ENCODE data around the gene SYT2. TPM values are rescaled to one million over a fixed set of nuclear protein-coding genes. Genes with fewer than 3 reads are reported as not detected.
A peak's percentile ranks its signal among the peaks of the same experiment; 100 is the strongest.

The SYT2 gene
- total RNA-seq, 1 experiment from 2014 or later: not detected

- no peak overlapping the region for H3K4me2 ChIP-seq (ENCODE audit: low read length)
- no TSS peak for BruUV-seq (replicated peaks)
- no peaks in the 10 kb centered on the region for H3K9me3 ChIP-seq (ENCODE audit: low read length)
- peaks cover 64% of the 10 kb centered on the region for H3K36me3 ChIP-seq (ENCODE audit: low read depth, low read length)
- DNase-seq (no peak), ATAC-seq (no peak)
- TF ChIP-seq EZH2 (IDR thresholded peaks at IDR 0.05; ENCODE audit: low read length, unreplicated experiment) (no peak), EZH2phosphoT487 (IDR thresholded peaks at IDR 0.05; ENCODE audit: borderline replicate concordance, low read length) (no peak), CTCF (conservative IDR thresholded peaks at IDR 0.05; ENCODE audit: low read depth, low read length) (no peak)
- no peaks in the 10 kb centered on the region for H3K4me1 ChIP-seq (ENCODE audit: insufficient read depth, low read length)
- H3K27ac ChIP-seq (ENCODE audit: low read length): no peak overlapping the region
- intact Hi-C loops (cut with micrococcal nuclease): loop anchor here (5.0 kb wide), 2 partner anchors 98 to 243 kb away; no protein-coding TSS in a partner anchor
- ChIA-PET CTCF (no interaction called here), POLR2A (ENCODE audit: unreplicated experiment) (no interaction called here)
- no peaks in the 10 kb centered on the region for H3F3A ChIP-seq (ENCODE audit: low read length, unreplicated experiment)
- H2AFZ ChIP-seq (ENCODE audit: low read length): no peak overlapping the region
- H3K27me3 ChIP-seq (ENCODE audit: low read length): no peaks in the 10 kb centered on the region
- H3K9ac ChIP-seq (ENCODE audit: low read length): no peak overlapping the region
- H4K20me1 ChIP-seq (ENCODE audit: low read length): no peaks in the 10 kb centered on the region
- H3K79me2 ChIP-seq (ENCODE audit: low read length): no peaks in the 10 kb centered on the region
- no peak overlapping the region for H3K4me3 ChIP-seq (ENCODE audit: low read length)
- no peaks in the 10 kb centered on the region for H3K9me2 ChIP-seq (replicated peaks; ENCODE audit: low read length)
Measured at GRCh38 chr1:202754293-202754692, 44.0 kb upstream of the SYT2 start.

GRCh38 chr1:202752774-202753173 is 42.5 kb upstream of the SYT2 start:
- no peaks in the 10 kb centered on the region for H4K20me1 ChIP-seq (ENCODE audit: low read length)
- H3K9ac ChIP-seq (ENCODE audit: low read length): no peak overlapping the region
- no peak for DNase-seq
- no peak overlapping the region for H3K27ac ChIP-seq (ENCODE audit: low read length)
- intact Hi-C loops (cut with micrococcal nuclease): loop anchor here (5.0 kb wide), 2 partner anchors 100 to 245 kb away; no protein-coding TSS in a partner anchor
- no peaks in the 10 kb centered on the region for H3K4me1 ChIP-seq (ENCODE audit: insufficient read depth, low read length)
- no peaks in the 10 kb centered on the region for H3K9me3 ChIP-seq (ENCODE audit: low read length)
- POLR2A ChIA-PET (ENCODE audit: unreplicated experiment): no interaction called here
- H3K4me3 ChIP-seq (ENCODE audit: low read length): no peak overlapping the region
- no peak overlapping the region for H2AFZ ChIP-seq (ENCODE audit: low read length)
- TF ChIP-seq CTCF (conservative IDR thresholded peaks at IDR 0.05; ENCODE audit: low read depth, low read length): no peak
- TF ChIP-seq EZH2 (IDR thresholded peaks at IDR 0.05; ENCODE audit: low read length, unreplicated experiment): no peak
- TF ChIP-seq EZH2phosphoT487 (IDR thresholded peaks at IDR 0.05; ENCODE audit: borderline replicate concordance, low read length): no peak
- no peak overlapping the region for H3K4me2 ChIP-seq (ENCODE audit: low read length)
- ATAC-seq: no peak
- no TSS peak for BruUV-seq (replicated peaks)
- peaks cover 59% of the 10 kb centered on the region for H3K36me3 ChIP-seq (ENCODE audit: low read depth, low read length)
- no peaks in the 10 kb centered on the region for H3F3A ChIP-seq (ENCODE audit: low read length, unreplicated experiment)
- CTCF ChIA-PET: no interaction called here
- no peaks in the 10 kb centered on the region for H3K79me2 ChIP-seq (ENCODE audit: low read length)
- H3K9me2 ChIP-seq (replicated peaks; ENCODE audit: low read length): no peaks in the 10 kb centered on the region
- no peaks in the 10 kb centered on the region for H3K27me3 ChIP-seq (ENCODE audit: low read length)

GRCh38 chr1:202750761-202751160 is 40.5 kb upstream of the SYT2 start:
- DNase-seq: peak; percentile 11
- Histone ChIP-seq H3K27me3 (ENCODE audit: low read length) (no peaks in the 10 kb centered on the region), H2AFZ (ENCODE audit: low read length) (no peak overlapping the region), H3K27ac (ENCODE audit: low read length) (no peak overlapping the region), H4K20me1 (ENCODE audit: low read length) (no peaks in the 10 kb centered on the region), H3K79me2 (ENCODE audit: low read length) (no peaks in the 10 kb centered on the region), H3K36me3 (ENCODE audit: low read depth, low read length) (peaks cover 43% of the 10 kb centered on the region), H3K4me3 (ENCODE audit: low read length) (no peak overlapping the region), H3F3A (ENCODE audit: low read length, unreplicated experiment) (no peaks in the 10 kb centered on the region), H3K9me2 (replicated peaks; ENCODE audit: low read length) (no peaks in the 10 kb centered on the region), H3K9me3 (ENCODE audit: low read length) (no peaks in the 10 kb centered on the region), H3K9ac (ENCODE audit: low read length) (no peak overlapping the region), H3K4me1 (ENCODE audit: insufficient read depth, low read length) (no peaks in the 10 kb centered on the region), H3K4me2 (ENCODE audit: low read length) (no peak overlapping the region)
- CTCF ChIA-PET: no interaction called here
- POLR2A ChIA-PET (ENCODE audit: unreplicated experiment): no interaction called here
- intact Hi-C loops (cut with micrococcal nuclease): loop anchor here (5.0 kb wide), 2 partner anchors 102 to 247 kb away; no protein-coding TSS in a partner anchor
- TF ChIP-seq EZH2 (IDR thresholded peaks at IDR 0.05; ENCODE audit: low read length, unreplicated experiment): no peak
- TF ChIP-seq CTCF (conservative IDR thresholded peaks at IDR 0.05; ENCODE audit: low read depth, low read length): peak; percentile 36
- TF ChIP-seq EZH2phosphoT487 (IDR thresholded peaks at IDR 0.05; ENCODE audit: borderline replicate concordance, low read length): no peak
- BruUV-seq (replicated peaks): no TSS peak
- ATAC-seq: no peak

Data from PC-3 (cell line).